Kidney epithelial cell (primary cell): ENCODE measurements around the gene CDH13. TPM values are rescaled to one million over a fixed set of nuclear protein-coding genes. Genes with fewer than 3 reads are reported as not detected.

Experiments
- DNase-seq: peaks from one replicate; pipeline ENCODE4 v3.0.0-alpha.2; 2010; ENCODE audit warnings: low read depth
- H3K27me3 ChIP-seq: 2 replicates; pipeline ENCODE4 v1.6.0; 2011; ENCODE audit warnings: low read length; ENCODE audit not compliant: control insufficient read depth, insufficient read depth
- H3K36me3 ChIP-seq: 2 replicates; pipeline ENCODE4 v1.5.1; 2011; ENCODE audit warnings: low read length; ENCODE audit not compliant: control insufficient read depth, insufficient read depth
- H3K4me3 ChIP-seq: 2 replicates; pipeline ENCODE4 v1.5.1; 2011; ENCODE audit warnings: low read depth, mild to moderate bottlenecking, control low read depth, low read length
- total RNA-seq: library from RNA; depleted of rRNA; stranded (reverse); fragments of >200 nt; gene quantifications from 2 replicates; pipeline ENCODE4 v1.2.3, GENCODE V29; 2015
- TF ChIP-seq, protein P1 (sequence below): IDR thresholded peaks from 2 replicates; pipeline ENCODE4 v1.5.1; 2011; ENCODE audit warnings: mild to moderate bottlenecking, moderate library complexity, low read length, control low read depth, inconsistent platforms; ENCODE audit not compliant: insufficient read depth, poor library complexity, severe bottlenecking

Gene CDH13
- total RNA-seq, 1 donor from 2014 or later = 32.8 TPM

DNA sequence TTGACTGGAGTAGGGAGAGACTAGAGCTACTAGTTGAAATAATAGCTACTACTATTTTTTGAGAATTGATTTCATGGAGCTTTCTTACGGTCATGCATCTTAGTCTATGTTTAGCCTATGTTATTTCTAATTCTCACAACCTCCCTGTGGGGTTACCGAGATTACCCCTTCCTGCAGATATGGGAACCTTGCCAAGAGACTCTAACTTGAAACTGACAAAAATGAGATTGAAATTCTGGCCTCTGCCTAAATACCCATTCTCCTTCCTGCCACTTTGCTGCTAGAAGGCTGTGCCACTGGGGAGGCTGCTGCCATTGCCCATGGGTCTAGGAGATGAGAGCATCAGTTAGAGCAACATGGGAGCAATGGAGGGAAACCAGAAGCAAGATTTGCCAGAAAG, 410.3 kb downstream of the CDH13 start:
- H3K4me3 ChIP-seq = no peak overlapping the region
- TF ChIP-seq, protein P1, sequence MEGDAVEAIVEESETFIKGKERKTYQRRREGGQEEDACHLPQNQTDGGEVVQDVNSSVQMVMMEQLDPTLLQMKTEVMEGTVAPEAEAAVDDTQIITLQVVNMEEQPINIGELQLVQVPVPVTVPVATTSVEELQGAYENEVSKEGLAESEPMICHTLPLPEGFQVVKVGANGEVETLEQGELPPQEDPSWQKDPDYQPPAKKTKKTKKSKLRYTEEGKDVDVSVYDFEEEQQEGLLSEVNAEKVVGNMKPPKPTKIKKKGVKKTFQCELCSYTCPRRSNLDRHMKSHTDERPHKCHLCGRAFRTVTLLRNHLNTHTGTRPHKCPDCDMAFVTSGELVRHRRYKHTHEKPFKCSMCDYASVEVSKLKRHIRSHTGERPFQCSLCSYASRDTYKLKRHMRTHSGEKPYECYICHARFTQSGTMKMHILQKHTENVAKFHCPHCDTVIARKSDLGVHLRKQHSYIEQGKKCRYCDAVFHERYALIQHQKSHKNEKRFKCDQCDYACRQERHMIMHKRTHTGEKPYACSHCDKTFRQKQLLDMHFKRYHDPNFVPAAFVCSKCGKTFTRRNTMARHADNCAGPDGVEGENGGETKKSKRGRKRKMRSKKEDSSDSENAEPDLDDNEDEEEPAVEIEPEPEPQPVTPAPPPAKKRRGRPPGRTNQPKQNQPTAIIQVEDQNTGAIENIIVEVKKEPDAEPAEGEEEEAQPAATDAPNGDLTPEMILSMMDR = no peak
- H3K36me3 ChIP-seq = no peaks in the 10 kb centered on the region
- DNase-seq = no peak
- no peaks in the 10 kb centered on the region for H3K27me3 ChIP-seq

DNA sequence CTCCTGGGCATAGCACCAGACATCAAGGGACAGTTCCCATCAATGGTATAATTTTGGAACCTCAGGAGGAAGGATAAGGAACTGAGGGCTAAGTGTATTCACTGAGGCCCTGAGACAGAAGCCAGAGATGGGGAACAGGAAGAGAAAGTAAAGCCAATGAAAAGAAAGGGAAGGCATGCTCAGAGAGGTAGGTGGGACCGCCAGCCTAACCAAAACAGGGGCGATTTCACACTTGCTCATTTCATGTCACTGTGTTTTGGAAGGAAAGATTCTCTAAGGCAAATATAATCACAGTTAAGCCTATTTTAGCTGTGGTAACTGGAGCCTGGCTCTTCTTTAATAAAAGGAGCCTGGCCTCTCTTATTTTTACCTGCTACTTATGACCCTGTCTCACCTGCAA, 411.1 kb downstream of the CDH13 start:
- TF ChIP-seq, protein P1 = no peak

DNA sequence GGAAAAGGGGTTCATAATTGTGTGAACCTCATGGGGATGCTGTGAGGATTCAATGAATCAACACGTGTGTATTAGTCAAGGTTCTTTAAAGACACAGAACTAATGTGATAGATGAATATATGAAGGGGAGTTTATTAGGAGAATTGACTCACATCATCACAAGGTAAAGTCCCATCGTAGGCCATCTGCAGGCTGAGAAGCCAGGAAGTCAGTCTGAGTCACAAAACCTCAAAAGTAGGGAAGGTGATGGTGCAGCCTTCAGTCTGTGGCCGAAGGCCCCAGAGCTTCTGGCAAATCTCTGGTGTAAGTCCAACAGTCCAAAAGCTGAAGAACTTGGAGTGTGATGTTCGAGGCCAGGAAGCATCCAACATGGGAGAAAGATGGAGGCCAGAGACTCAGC, 413.4 kb downstream of the CDH13 start:
- no peak for DNase-seq
- Histone ChIP-seq H3K4me3 (no peak overlapping the region), H3K36me3 (no peaks in the 10 kb centered on the region), H3K27me3 (no peaks in the 10 kb centered on the region)
- TF ChIP-seq, protein P1 = no peak

More for the DNA sequence above, 411.1 kb downstream of the CDH13 start:
- no peak for DNase-seq
- Histone ChIP-seq H3K4me3 (no peak overlapping the region), H3K36me3 (no peaks in the 10 kb centered on the region), H3K27me3 (no peaks in the 10 kb centered on the region)

DNA sequence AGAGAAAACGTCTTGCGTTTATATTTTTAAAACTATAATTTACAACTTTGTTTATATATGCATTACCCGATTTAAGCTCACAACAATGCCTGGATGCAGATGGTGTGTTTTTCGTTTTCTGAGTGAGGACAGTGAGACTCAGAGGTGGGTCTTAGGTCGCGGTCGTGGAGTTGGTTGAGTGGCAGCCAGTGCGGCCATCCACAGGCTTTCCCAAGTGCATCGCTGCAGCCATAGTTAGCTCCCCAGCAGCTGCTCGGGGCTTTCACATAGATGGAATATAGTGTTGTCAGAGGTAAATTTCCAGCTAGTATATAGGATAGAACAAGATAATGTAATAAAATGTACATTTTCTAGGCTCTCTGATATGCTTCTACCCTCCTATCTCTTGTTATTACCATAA, 417.8 kb downstream of the CDH13 start:
- TF ChIP-seq, protein P1 = no peak
- H3K4me3 ChIP-seq = no peak overlapping the region
- H3K27me3 ChIP-seq = no peaks in the 10 kb centered on the region
- DNase-seq = no peak
- no peaks in the 10 kb centered on the region for H3K36me3 ChIP-seq

DNA sequence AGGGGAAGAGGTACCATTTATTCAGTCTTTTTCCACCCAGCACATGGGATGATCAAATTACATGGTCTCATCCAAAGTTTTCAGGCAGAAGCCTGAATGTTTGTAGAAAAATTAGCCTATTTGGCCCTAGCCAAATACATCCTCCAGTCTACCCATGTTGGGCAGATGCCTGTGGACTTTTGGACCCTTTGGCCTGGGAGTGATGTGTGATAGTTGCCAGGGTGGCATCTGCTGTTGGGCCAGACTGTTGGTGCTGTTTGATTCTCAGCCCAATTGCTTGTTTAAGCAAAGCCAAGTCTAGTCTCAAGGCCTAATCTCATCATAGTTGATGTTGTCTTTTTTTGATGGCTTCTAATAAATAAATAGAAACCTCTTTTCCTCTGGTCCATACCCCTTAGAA, 419.0 kb downstream of the CDH13 start:
- Histone ChIP-seq H3K4me3 (no peak overlapping the region), H3K36me3 (no peaks in the 10 kb centered on the region), H3K27me3 (no peaks in the 10 kb centered on the region)
- TF ChIP-seq, protein P1 = no peak
- DNase-seq = no peak

DNA sequence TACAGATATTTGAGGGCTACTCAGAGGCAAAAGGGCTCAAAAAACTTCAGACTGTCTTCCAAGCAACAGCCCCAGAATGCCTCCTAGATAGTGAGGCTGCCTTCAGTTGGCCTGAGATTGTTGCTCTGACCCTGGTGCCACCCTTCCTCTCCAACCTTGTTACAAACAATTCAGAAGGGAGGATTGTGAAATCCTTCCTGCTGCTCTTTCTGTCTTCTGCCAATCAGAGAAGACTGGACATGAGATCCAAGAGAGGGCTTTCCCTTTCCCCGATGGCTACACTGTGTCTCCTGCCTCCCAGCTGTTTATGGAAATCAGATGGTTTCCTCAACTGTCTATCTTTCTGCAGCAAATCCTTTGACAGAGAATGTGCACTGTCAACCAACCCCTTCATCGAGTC, 419.9 kb downstream of the CDH13 start:
- no peak for DNase-seq
- TF ChIP-seq, protein P1 = no peak
- Histone ChIP-seq H3K4me3 (no peak overlapping the region), H3K27me3 (no peaks in the 10 kb centered on the region), H3K36me3 (no peaks in the 10 kb centered on the region)
